ENCODE data around the gene ATG9B.

GRCh38 chr7:151065516-151065915 is 41.2 kb upstream of the ATG9B start:
- TF ChIP-seq POLR2A (IDR thresholded peaks at IDR 0.05; ENCODE audit: low read depth, low read length) (no peak), POLR2AphosphoS5 (IDR thresholded peaks at IDR 0.05; ENCODE audit: low read depth, low read length) (no peak), TAF1 (IDR thresholded peaks at IDR 0.05; ENCODE audit: borderline replicate concordance, low read depth, low read length) (no peak)
